NCI-H2227 treated with DMSO at 0.1 percent for 48 hours (cell line): ENCODE measurements around the gene PITPNB.

ENCODE experiments used
- DNase-seq: peaks from one replicate; lab custom pipeline; 2025; lab: John Stamatoyannopoulos, UW

The PITPNB gene

DNA sequence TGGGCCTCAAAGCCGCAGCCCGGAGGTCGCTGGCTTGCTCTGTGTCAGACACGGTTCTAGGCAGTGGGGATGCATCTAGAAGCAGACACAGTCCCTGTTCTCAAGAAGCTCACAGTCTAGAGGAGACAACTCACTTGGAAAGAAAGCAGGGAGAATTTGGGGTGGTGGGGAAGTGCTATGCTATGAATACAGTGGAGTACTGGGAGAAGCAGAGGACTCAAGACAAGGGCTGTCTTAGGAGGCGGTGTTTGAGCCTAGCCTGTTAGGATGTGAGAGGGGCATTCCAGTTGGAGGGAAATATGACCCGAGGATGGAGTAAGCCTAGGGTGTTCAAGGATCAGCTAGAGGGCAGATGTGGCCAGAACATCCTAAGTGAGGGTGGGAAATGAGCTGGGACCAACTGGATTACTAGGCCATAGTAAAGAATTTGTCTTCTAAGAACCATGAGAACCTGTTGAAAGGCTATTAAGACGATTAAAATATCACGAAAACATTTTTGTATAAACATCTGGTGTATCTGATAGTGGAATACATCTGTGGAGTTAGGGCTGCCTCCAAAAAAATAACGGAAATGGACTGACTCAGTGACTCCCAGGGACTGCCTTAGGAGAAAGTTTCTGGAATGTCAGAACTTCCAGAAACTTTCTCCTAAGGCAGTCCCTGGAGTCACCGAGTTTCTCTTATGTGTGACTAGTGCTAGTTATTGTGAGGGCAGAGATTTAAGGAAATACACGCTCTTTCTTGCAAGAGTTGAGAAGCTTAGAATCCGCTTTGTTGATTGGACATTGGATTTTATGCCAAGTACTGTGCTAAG, 1.1 kb upstream of the PITPNB start:
- no peak for DNase-seq

DNA sequence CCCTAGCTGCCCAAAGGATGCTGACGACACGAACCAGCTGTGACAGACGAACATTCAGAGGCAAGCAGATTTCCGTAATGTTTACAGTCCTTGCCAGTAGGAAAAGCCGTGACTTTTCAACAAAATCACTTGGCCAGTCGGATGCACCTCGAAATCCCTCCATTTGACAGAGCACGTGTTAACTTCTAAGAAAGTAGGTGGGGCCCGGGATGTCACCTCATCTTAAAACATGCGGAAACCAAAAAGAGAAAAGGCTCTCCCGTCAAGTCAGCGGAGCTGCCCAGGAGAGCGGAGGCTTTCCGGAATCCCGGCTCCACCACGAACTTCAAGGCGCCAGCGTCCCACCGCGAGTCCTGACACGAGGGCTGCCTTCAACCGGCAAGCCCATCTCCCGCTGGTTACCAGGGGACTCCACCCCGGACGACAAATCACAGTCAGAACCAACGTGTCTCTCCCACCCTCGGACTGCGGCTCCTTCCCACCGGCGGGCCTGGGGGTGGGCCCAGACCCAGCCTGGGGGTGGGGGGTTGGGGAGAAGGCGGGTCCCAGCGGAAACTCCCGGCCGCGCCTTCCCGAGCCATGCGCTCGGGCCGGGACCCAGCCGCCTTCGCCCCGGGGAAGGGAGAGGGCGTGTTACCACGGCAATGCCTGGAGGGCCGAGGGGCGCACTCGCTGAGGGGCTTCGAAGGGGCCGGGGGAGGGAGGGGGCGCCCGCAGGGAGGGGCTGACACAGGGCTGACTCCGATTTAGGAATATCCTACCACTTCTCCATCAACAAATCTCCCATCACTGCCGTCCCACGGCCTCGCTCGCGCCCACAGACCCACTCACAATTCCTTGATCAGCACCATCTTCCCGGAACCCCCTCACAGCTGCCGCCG, 475 bp downstream of the PITPNB start:
- DNase-seq = peak; percentile 24

DNA sequence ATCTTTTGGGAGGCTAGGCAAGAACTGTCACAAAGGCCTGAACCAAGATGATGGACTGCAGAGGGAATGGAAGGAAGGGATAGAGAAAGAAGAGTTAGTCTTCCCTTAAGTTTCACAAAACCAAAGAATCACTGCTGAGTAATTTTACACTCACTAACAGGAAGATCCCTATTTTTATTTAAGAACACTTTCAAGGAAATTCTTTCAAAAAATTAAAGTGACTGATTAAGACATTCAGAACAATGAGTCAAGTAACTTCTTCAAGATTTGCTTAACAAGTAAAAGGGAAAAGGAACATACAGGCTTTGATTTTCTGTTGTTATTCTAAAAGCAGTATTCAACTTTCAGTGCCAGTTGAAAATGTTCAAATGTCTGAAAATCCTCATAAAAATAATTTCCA, 3.1 kb downstream of the PITPNB start:
- DNase-seq = no peak

DNA sequence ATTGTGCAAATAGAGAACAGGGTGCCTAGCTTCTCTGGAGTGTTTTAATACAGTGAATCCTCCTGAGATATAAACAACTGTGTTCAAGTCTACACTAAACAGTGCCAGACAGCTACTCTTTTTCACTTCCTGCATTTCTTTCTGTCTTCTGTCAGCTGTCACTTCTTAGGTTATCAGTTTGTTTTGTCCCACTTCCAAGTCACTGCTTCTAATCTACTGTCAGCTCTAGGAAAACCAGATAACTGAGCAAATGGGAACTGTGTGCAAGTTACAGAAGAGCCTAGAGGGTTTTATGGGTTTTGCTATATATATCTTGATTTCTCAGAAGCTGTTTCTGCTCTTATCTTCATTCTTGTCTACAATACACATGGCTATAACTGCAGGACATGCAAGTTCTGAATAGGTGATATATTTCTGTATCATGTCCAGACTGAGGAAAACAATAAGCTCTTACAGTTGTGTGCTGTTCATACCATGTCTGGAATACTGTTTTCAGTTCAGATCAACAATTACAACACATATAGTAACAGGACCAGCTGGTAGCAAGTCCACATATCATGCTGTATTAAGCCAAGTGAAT, 5.8 kb downstream of the PITPNB start:
- no peak for DNase-seq

DNA sequence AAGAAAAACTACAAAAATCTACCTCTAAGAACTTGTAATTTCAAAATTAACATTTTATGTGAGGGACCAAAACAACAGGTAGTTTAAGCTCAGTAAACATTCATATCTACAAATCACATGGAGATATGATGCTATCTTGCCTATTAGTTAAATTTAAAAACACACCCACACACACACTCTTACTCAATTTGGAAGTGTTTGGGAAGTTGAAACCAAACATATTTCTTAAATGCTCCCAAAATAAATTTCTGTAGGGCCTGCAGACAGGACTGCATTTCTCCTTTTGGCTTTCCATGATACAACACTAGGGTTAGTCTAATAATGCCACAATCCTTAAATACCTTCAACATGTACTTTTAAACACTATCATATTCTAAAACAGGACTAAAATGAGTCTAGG, 7.0 kb downstream of the PITPNB start:
- DNase-seq = no peak

DNA sequence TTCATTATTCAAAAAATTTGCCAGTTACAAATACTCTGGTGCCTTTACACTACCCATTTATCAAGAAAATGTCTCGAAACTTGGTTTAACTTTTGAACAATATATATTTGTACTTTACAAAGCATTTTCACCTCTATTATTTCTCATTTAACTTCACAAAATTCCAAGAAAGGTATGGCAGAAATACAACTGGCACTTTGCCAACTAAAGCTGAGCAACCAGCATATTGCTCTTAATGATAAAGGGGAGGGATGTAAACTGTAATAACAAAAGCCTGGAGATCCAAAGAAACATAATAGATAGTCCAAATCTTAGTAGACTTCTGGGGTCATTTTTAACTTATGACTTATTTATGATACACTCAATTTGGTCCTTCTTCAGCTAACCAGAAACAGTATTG, 7.7 kb downstream of the PITPNB start:
- no peak for DNase-seq

DNA sequence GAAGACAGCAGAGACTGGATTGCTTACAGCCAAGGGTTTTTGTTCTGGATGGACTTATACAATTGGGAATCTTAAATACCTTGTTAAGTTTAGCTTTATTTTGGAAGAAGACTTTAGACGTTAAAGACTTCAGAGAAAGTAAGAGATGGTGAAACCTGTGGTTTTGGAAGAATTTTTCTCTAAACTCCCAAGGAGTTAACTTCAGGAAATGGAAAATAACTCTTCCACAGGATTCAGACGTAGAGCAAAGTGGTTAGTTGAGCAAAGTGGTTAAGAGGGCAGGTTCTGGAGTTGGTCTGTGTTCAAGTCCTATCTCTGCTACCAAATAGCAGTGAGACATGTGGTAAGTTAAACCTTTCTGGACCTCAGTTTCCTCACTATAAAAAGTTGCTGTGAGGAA, 12.8 kb downstream of the PITPNB start:
- DNase-seq = no peak

DNA sequence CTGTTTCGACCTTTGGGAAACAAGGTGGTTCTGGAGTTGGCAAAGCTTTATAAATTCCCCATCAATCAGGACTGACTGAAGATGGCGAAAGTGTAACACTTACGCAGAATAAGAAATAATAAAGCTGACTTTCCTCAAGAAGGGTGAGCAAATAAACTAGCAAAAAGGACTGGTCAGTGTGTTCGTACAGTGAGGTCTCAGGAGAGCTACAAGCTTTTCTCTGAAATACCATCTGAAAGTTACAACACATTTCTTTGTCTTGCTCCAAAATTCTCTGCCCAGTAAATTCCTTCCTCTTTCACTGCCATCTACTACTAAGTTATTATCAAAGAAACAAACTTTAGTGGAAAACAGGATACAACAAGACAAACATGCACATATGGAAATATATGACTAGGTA, 13.4 kb downstream of the PITPNB start:
- no peak for DNase-seq

DNA sequence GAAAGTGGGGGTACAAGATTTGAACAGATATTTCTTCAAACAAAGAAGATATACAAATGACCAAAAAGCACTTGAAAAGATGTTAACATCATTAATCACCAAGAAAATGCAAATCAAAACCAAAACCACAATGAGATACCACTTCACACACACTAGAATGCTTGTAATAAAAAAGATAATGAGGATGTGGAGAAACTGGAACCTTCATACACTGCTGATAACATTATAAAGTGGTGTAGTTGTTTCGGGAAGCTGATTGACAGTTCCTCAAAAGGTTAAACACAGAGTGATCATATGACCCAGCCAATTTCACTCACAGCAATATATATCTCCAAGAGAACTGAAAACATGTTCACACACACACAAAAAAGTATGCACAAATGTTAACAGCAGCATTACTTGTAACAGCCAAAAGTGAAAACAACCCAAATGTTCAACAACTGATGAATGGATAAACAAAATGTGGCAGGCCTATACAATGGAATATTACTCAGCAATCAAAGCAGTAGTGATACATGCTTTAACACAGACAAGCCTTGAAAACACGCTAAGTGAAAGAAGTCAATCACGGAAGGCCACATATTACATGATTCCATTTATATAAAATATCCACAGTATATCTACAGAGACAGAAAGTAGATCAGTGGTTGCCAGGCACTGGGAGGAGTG, 15.1 kb downstream of the PITPNB start:
- no peak for DNase-seq

DNA sequence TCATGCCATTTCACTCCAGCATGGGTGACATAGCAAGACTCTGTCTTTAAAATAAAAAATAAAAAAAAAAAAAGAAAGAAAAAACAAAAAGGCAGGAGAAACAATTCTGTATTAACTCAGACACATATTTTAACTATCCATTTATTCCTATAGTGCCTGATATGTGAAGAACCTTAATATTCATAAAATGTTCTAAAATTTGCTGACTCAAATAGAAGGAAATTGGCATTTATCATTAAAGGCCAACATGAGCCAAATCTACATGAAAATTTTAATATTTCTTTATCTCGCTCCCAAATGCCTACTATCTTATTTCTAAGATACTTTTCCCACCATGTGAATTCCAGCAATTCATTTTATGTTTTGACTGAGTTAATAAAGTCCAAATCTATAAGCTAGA, 18.9 kb downstream of the PITPNB start:
- DNase-seq = no peak

DNA sequence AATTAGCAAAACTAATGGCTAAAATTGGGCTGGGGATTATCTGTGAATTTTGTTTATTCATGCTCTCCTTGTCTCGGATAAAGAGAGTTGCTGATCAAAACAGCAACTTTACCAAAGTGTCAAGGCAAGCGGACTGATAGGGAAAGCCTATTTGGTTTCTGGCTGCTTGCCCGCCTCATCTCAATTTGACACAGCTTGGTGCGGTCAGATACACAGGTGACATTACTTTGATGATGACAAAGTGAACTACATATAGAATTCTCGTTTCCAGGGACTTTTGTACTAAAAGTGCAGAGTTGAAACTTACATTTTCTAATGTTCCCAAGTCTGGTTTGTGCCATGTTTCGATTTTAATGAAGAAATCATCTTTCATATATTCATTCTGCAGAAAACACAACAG, 22.8 kb downstream of the PITPNB start:
- no peak for DNase-seq

DNA sequence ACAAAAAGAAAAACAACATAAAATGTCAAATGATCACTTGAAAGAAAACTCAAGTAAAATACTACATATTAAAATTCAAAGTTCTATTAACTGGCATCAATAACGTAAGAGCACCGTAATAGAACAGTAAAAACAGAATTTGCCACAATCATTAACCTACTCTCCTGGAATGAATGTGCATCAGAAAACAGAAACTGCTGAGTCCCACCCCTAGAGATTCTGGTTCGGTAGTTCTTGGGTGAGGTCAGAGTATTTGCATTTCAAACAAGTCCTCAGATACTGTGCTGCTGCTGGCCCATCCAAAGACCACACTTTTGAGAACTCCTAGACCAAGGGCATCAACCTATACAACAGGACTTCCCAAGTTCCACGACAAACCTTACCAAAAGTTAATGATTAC, 23.5 kb downstream of the PITPNB start:
- no peak for DNase-seq

DNA sequence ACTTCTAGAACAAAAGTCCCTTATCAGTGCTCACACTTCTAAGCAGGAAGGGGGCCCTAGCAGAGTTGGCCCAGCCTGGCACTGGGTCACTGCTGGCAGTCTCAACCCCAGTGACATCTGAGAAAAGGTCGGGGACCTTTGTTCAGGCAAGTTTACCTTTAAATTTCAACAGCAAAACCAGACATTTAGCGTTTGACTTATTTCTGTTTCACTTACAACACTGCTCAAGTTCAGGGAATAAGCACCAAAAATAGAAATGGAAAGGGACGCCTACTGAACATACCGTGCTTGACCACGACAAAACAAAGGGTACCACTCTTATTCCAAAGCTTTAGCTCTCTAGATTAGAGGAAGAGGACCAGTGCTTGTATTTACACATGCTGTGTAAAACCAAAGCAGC, 26.2 kb downstream of the PITPNB start:
- DNase-seq = no peak

DNA sequence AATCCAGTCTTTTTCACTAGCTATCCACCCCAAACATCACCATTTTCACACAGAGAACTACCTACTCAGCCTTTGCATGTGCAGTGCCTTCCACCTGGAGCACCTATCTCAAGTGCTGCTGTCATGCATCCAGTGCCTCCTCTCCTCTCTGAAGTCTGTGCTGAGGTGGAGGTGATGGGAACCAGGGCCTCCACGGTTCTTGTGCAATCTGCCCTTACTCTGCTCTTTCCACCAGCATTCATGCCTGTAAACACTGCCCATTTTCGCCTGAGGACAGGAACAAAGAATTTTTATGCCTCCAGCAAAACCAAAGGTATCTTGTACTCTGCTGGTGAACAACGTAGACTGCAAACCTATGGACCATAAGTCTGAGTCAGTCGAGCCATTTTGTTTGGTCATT, 27.0 kb downstream of the PITPNB start:
- no peak for DNase-seq

DNA sequence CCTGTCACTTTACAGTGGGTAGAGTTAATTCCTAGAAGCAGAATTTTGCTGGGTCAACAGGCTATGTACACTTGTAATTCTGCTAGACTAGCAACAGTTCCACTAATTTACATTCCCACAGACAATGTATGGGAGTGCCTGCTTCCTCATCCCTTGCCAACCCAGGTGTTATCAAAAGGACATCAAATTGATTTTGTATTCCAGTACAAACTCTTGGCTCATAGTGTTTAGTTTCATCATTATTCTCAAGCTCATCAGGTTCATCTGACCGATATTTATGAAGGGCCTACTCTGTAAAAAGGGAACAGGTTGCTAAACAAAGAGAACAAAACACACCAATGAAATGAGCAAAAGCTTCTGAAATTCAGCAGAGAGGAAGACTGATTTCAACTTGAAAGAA, 30.7 kb downstream of the PITPNB start:
- DNase-seq = no peak

DNA sequence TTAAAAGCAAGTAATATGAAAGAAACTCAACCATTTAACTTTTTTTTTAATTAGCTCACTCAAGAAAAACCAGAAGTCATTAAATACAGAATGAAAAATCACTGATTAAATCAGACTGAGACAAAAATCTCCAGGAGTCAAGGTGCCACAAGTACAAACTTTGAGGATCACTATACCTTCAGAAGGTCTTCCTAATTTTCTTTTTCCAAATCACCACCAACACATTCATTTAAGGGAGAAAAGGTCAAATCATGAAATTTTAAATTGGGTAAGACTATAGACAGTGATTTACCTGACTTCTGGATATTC, 32.3 kb downstream of the PITPNB start:
- DNase-seq = no peak

DNA sequence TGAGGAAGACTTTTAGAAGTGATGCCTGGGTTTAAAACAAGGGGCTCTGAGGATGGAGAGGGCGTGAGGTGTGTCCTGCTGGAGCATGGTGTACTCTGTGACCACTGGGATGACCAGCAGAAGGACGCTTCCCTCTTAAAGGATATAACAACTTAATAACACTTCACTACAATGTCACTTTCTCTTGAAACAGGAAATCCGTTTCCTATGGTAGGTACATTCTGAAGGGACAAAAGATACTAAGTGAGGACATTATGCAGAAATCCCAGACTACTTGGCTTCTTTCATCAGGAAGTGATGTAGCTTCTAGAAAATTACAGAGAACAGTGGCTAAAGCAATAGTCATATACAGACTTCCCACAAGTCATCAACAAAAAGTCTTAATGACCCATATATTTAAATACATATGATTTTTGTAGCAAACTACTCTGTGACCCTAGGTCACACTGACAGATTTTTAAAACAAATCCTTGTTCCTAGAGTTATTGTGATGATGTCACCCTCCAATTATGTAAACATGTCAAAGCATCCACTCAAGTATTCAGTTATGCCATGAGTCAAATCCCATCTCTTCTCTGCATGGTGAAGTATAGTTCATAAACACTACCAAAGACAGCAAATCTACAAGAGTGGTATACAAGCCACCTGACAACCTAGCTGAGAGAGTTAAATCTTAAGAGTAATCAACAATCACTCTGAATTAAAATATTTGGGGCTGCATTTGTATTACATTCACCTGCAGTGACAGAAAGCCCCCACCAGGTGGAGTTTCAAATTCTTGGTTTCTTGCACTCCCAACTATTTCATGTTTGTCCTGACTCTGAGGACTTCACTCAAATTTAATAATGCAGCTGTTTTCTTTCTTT, 32.8 kb downstream of the PITPNB start:
- DNase-seq = peak; percentile 11

DNA sequence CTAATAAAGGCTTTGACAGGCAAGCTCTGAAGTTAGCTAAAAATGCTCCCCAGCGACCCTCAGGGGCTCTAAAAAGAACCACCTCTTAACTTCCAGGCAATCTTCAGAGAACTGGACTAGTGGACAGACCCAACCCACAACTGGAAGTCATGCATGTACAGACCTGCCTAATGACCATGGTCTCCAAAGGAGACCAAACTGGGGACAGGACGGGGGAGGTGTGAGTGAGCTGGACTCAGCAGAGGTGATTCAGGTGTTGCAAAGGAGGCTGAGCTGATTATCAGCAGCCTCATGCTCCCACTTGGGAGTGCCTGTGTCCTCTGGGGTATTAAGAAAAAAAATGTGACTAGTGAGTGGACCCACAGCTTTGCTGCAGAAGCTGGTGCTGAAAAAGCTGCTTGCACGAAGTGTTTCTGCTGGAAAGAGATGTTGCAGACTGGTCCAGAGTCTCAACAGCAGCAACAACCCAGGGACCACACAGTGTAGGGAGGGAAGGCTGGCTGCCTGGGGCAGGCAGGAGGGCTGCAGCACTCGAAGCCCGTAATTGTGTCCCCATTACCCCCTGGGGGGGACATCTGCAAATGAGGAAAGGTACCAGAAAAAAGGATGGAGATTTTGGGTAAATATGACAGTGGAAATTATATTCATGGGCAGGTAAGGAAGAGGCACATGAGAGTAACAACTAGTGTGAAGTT, 35.3 kb downstream of the PITPNB start:
- DNase-seq = no peak

DNA sequence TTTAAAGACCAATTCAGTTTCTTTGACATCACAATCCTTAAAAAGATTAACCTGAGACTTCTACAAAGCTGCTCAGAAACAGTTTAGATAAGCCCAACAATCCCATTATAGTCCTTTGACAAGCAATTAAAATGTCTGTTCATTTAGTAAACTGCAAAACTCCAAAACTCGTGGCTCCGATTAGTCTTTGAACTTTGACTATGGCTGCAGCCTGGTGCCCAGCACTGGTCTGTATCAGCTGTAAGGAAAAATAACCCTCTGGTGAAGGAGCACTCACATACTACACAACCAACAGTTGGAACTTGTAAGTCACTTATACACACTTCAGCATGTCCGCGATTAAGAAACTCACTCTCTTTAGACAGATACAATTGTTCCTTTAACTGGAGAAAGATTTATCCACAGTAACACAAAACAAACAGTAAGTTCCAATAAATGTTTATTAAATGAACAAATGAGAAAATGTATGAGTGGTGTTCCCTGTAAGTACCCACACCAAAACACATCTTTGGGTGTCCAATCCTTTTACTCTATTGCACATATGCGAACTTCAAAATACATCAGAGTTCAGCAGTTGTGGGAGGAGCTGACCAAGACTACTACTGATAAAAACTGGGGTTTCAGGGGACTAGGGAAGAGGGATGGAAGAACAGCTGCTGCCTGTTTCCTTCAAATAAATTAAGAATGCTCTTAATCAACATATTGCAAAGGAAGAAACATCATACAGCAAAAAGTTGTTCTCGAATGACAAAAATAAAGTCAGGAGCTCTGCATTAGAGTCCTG, 36.4 kb downstream of the PITPNB start:
- DNase-seq = no peak

DNA sequence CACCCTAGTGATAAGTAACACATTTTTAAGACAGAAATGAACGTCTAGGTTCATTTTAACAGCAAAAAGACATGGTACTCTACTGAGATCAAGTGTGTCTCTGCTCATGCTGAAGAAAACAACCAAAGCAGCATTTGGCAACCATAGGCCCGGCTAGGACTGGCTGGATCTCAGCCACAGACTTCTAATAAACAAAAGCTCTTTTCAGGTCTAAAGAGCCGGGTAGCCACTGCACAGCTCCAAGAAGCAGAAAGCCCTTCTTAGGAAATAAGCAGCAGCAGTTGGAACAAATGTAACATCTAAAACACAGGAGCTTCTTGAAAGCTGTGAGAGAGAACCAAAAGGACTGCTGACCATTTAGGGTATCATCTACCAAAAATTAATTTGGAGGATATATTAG, 37.6 kb downstream of the PITPNB start:
- no peak for DNase-seq
